Endothelial cell (in vitro differentiated cells): ENCODE results near the gene KIAA0040. TPM values are rescaled to one million over a fixed set of nuclear protein-coding genes. Genes with fewer than 3 reads are reported as not detected.

Experiments
- DNase-seq: peaks from one replicate; pipeline ENCODE4 v3.0.0; 2021; ENCODE audit warnings: low spot score
- H3K27ac Mint-ChIP-seq: one replicate; pipeline ENCODE4 v1.8.0; 2021; ENCODE audit warnings: mixed read lengths, inconsistent platforms; ENCODE audit not compliant: unreplicated experiment
- H3K27me3 Mint-ChIP-seq: one replicate; pipeline ENCODE4 v1.8.0; 2021; ENCODE audit warnings: mild to moderate bottlenecking, moderate library complexity, mixed read lengths, inconsistent platforms; ENCODE audit not compliant: unreplicated experiment
- H3K36me3 Mint-ChIP-seq: one replicate; pipeline ENCODE4 v1.8.0; 2021; ENCODE audit warnings: mild to moderate bottlenecking, low read depth, mixed read lengths, inconsistent platforms; ENCODE audit not compliant: unreplicated experiment
- H3K4me1 Mint-ChIP-seq: one replicate; pipeline ENCODE4 v1.8.0; 2021; ENCODE audit warnings: mild to moderate bottlenecking, mixed read lengths, inconsistent platforms; ENCODE audit not compliant: unreplicated experiment
- H3K4me3 Mint-ChIP-seq: one replicate; pipeline ENCODE4 v1.8.0; 2021; ENCODE audit warnings: mild to moderate bottlenecking, mixed read lengths, inconsistent platforms; ENCODE audit not compliant: unreplicated experiment
- H3K9me3 Mint-ChIP-seq: one replicate; pipeline ENCODE4 v1.8.0; 2021; ENCODE audit warnings: mixed read lengths, inconsistent platforms; ENCODE audit not compliant: unreplicated experiment
- total RNA-seq: library from RNA; stranded (reverse); fragmentation: NEBNext Ultra II Directional; extraction: Animal tissue kit (Norgen Biotek cat#: 25700); gene quantifications from one replicate; pipeline ENCODE4 v1.2.1, GENCODE V29; 2021; ENCODE audit not compliant: unreplicated experiment
- TF ChIP-seq, protein P1 (sequence below): fragments of 200-600 bp; sonication (generic); IDR thresholded peaks from one replicate; pipeline ENCODE4 v1.5.0; 2021; ENCODE audit warnings: antibody characterized with exemption; ENCODE audit not compliant: unreplicated experiment

Gene KIAA0040
- total RNA-seq, 1 donor from 2014 or later = 4.1 TPM

DNA sequence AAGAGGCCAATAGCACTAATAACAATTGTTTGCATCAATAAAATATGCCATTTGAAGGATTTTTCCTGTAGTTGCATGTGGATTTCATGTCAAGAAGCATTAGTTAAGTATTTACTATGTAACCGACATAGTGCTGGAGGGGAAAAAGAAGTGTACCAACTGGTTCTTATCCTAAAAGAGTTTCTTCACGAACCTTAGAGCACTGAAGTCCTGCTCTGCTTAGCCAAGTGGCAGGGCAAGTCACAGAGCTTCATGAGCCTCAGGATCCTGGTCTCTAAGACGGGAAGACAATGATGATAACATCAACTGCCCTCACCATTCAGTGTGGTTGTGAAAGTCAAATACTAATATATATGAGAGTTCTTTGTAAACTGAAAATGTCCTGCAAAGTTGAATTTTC, 14.1 kb downstream of the KIAA0040 start:
- peaks cover 6% of the 10 kb centered on the region for H3K4me1 Mint-ChIP-seq
- H3K9me3 Mint-ChIP-seq = no peaks in the 10 kb centered on the region
- H3K27me3 Mint-ChIP-seq = no peaks in the 10 kb centered on the region
- no peak for DNase-seq
- TF ChIP-seq, protein P1, sequence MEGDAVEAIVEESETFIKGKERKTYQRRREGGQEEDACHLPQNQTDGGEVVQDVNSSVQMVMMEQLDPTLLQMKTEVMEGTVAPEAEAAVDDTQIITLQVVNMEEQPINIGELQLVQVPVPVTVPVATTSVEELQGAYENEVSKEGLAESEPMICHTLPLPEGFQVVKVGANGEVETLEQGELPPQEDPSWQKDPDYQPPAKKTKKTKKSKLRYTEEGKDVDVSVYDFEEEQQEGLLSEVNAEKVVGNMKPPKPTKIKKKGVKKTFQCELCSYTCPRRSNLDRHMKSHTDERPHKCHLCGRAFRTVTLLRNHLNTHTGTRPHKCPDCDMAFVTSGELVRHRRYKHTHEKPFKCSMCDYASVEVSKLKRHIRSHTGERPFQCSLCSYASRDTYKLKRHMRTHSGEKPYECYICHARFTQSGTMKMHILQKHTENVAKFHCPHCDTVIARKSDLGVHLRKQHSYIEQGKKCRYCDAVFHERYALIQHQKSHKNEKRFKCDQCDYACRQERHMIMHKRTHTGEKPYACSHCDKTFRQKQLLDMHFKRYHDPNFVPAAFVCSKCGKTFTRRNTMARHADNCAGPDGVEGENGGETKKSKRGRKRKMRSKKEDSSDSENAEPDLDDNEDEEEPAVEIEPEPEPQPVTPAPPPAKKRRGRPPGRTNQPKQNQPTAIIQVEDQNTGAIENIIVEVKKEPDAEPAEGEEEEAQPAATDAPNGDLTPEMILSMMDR = no peak
- H3K36me3 Mint-ChIP-seq = no peaks in the 10 kb centered on the region
- no peak overlapping the region for H3K27ac Mint-ChIP-seq
- no peak overlapping the region for H3K4me3 Mint-ChIP-seq

DNA sequence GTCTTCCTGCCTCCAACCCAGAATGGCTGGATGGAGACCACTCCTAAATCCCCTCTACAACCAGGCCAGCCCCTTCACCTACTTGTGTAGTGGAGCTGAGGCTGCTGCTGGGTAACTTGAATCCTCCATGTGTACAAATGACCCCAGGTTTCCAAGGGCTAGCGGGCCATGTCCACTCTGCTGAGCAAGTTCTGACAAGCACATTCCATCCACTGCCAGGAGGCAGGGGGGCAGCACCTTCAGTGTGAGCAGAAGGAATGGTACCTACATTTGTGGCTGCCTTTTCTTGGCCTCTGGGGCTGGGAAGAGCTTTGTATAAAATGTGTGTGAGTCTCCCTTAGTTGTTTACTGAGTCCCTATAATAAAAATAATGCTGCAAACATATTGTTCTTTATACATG, 14.5 kb downstream of the KIAA0040 start:
- DNase-seq = no peak
- TF ChIP-seq, protein P1 = no peak

DNA sequence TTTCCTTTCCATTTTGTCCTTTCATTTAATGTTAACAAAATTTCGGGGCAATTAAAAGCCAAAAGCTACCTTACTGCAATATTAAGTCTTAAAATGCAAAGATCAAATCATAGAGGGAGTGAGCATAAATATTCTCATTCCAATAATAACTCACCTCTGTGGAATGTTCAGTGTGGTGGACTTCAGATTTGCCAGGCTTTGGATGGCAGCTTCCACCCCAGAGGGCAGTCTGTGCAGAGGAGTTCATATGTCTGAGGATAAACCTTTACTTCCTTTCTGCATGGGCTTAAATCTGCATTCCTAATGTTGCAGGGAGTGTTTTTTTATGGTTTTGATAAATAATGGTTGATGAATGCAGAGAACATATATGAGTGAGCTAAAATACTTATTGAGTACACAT, 16.3 kb downstream of the KIAA0040 start:
- Mint-ChIP-seq H3K9me3 (no peaks in the 10 kb centered on the region), H3K27me3 (no peaks in the 10 kb centered on the region), H3K27ac (no peak overlapping the region), H3K4me3 (no peak overlapping the region), H3K4me1 (peaks cover 3% of the 10 kb centered on the region), H3K36me3 (no peaks in the 10 kb centered on the region)
- DNase-seq = no peak
- TF ChIP-seq, protein P1 = no peak

More for the DNA sequence above, 14.5 kb downstream of the KIAA0040 start:
- Mint-ChIP-seq H3K4me1 (peaks cover 6% of the 10 kb centered on the region), H3K27ac (no peak overlapping the region), H3K4me3 (no peak overlapping the region), H3K27me3 (no peaks in the 10 kb centered on the region), H3K36me3 (no peaks in the 10 kb centered on the region), H3K9me3 (no peaks in the 10 kb centered on the region)

DNA sequence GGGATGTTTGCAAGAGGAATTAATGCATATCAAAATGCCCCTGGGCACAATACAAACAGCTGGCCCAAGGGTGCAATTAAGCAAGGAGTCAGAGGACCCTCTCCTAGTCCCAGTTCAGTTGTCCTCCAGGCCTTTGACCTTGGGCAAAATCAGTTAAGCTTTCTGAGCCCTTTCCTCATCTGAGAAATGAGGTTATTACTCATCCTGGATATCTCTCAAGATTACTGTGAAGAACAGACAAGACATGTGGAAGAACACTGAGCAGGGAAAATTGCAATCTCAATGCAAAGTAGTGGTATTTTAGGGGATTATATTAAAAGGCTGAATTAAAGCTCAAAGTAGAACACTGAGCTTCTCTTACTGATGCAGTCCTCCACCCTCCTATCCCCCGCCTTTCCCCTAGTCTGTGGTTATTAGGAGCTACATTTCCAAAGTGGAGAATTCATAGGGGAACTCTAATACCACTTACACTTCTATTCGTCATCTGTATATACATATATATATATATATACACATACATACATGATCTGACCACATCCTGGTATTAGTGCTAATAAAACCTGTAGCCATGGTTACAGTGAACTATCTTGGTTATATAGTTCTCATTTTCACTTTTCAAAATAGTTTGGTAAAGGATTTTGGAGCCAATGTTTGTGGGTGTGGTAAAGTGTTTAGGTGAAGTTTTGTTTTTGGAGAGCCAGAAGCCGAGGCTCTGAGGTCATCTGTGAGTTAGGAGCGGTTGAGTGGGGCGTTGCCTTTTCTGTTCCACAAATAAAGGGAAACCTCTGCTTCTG, 18.1 kb downstream of the KIAA0040 start:
- no peak overlapping the region for H3K27ac Mint-ChIP-seq
- no peaks in the 10 kb centered on the region for H3K9me3 Mint-ChIP-seq
- TF ChIP-seq, protein P1 = no peak
- H3K36me3 Mint-ChIP-seq = peaks cover 5% of the 10 kb centered on the region
- no peak overlapping the region for H3K4me3 Mint-ChIP-seq
- DNase-seq = no peak
- H3K27me3 Mint-ChIP-seq = peaks cover 1% of the 10 kb centered on the region
- peaks cover 8% of the 10 kb centered on the region for H3K4me1 Mint-ChIP-seq

DNA sequence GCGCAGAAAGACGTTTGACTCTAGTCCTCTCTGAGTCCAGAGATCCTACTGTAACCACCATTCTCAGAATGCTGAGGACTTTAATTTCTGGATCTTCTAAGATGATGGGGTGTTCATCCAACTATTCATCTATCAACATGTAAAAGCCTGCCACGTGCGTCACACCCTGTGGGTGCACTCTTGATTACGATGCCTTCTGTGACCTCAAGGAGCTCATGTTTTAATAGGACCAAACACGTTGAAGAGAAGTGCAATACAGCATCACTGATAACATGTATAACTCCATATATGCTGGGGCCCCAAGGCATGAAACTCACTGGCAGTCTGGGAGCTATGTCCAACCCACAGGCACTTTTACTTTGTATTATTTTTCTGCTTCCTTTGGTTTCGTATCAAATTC, 19.0 kb downstream of the KIAA0040 start:
- Mint-ChIP-seq H3K4me3 (no peak overlapping the region), H3K36me3 (peaks cover 5% of the 10 kb centered on the region), H3K9me3 (no peaks in the 10 kb centered on the region), H3K27ac (no peak overlapping the region), H3K27me3 (peaks cover 1% of the 10 kb centered on the region), H3K4me1 (peaks cover 10% of the 10 kb centered on the region)
- DNase-seq = no peak
- TF ChIP-seq, protein P1 = no peak
